Subcutaneous adipose tissue (tissue), 4 donors: ENCODE measurements around the gene TBC1D8. TPM values are rescaled to one million over a fixed set of nuclear protein-coding genes. Genes with fewer than 3 reads are reported as not detected.

Experiments
- total RNA-seq, 4 donors: library from RNA; depleted of rRNA; stranded (reverse); fragments of >200 nt; gene quantifications; one replicate each; pipeline ENCODE4 v1.1.0, GENCODE V29; 2016
- TF ChIP-seq, protein P1 (sequence below): fragments of 450-650 bp; IDR thresholded peaks from one replicate; pipeline ENCODE4 v1.5.1; 2016; ENCODE audit warnings: low read depth, mild to moderate bottlenecking, control low read depth, antibody characterized with exemption, moderate library complexity

The TBC1D8 gene
- total RNA-seq, 4 donors from 2014 or later: 21.2 to 119 (median 32.0) TPM

DNA sequence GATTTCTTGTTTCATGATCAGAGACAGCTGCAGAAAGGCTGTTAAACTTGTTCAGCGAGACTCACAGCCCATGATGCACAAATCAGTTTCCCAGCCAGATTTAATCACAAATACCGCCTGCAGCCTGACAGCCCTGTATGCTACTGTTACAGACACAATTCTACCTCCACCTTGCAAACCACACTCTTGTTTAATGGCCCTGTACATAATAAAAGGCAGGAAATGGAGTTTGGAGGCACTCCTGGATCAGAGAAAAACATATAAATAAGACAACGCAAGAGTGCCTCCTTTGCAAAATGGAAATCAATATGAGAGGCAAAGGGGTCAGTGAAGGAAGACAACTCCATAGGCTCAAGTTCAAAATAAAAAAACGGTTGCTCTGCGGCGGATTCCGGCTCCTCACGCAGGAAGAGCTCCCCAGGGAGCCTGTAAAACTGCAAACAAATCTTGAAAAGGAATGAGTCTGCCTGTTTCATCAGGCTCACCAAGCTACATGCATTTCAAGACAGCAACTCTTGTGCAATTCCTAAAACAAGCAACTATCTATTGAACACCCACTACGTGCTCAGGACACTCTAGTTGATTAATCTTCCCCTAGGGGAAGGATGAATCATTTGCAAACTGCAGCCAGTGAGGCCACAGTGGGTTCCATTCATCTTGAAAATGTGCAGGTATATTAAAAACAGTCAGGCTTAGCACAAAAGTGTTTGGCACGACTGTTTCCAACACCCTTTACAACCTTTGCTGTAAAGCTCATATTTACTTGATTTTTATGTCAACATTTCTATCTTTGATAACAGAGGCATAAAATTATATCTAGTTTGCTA, 37.5 kb downstream of the TBC1D8 start:
- TF ChIP-seq, protein P1, sequence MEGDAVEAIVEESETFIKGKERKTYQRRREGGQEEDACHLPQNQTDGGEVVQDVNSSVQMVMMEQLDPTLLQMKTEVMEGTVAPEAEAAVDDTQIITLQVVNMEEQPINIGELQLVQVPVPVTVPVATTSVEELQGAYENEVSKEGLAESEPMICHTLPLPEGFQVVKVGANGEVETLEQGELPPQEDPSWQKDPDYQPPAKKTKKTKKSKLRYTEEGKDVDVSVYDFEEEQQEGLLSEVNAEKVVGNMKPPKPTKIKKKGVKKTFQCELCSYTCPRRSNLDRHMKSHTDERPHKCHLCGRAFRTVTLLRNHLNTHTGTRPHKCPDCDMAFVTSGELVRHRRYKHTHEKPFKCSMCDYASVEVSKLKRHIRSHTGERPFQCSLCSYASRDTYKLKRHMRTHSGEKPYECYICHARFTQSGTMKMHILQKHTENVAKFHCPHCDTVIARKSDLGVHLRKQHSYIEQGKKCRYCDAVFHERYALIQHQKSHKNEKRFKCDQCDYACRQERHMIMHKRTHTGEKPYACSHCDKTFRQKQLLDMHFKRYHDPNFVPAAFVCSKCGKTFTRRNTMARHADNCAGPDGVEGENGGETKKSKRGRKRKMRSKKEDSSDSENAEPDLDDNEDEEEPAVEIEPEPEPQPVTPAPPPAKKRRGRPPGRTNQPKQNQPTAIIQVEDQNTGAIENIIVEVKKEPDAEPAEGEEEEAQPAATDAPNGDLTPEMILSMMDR: no peak

DNA sequence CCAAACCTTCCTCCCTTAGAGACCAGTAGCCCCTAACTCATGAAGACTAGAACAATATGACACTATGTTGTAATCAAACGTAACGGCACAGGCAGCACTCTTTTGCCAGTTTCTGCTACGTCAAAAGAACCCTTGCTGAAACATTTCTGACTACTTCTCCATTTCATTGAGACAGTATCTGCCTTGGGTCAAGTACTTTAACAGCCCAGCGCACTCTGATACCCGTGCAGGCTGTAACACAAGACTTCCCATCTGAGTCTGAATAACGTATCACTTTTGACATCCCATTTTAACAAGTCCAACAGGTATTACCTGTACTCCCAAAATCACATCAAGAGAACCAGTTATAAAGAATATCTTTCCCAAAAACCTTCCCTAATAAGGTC, 38.4 kb downstream of the TBC1D8 start:
- TF ChIP-seq, protein P1: no peak

DNA sequence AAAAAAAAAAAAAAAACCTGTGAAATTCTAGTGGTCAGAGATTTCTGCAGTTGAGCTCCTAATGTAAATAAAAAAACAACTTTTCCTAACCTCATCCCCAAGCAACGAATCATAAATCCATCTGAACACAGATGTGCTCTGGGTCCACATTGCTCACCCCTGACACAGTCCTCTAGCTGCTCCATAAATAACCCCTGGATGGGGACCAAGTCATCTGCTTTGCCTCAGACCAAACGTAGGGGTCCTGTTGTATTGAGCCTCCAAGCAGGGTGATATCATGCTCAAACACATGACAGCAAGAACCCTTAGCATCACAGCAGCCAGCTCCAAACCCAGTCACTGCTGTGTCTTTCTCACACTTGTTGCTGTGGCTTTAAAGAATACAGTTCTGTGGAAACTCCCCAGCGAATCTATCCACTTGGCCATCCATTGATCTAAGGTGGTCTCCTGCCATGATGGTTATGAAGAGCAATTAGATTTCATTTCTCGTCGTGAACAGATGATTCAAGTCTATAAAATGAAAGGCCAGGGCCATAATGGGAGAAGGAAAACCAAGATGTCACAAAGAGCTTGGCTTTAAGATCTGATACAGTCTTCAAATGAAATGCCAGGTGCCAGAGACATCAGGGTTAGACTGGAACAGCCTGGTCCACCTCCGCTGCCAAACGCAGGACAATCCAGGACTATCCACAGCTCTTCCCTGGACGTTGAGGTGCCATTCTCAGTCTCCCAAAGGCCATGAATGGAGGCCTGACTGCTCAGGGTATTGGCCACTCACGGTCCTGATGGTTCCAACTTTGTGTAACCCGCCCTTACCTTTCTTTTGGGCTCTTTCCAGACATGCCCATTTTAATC, 39.0 kb downstream of the TBC1D8 start:
- TF ChIP-seq, protein P1: no peak

DNA sequence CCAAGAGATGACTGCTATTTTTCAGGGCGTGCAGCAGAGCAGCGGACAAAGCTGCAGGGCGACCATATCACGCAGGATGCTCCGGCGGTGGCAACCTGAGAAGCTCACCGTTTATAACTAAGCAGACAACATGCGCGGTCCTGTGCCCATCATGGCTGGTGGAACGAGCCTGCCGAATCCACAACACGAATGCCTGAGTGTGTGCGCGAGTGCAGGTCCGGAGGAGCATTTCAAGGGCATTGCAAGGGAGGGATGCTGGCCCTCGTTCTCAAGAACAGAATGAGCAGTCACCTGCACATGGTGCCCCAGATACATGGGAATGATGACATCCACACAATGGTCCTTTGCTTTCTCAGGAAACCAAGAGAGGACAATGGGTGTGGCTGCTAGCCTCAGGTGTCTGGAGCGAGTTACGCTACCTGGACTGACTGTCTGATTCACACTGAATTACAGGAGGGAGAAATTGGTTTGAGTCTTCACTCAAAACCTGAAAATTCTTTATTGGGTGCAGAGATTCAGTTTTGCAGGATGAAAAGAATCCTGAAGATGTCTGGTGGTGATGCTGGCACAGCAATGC, 39.8 kb downstream of the TBC1D8 start:
- TF ChIP-seq, protein P1: no peak

DNA sequence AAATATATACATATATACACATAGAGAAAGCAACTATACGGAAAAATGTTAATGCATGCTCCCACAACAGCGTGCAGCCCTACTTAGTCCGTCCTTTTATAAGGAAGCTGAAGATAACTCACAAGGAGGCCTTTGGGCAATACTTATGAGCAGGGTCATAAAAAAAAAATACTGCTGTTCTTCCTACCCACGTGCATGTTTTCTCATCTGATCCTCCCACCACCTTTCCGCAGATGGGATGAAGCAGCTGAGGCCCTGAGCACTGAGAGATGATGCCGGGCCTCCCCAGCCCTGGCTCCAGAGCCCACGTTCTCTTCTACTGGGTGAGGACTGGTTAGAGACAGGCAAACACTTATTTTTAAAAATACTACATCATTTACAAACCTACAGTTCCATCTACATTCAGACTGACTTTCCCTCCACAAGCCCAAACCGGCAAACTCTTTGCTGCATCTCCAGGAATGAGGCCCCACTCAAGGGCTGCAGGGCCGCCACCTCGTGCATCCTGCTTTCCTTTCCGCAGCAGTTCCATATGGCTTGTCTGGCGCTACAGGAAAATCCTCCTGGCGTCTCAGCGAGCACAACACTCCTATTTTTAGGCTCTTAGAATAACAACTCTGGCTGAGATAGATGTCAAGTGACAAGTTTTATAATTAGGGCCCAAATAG, 41.6 kb downstream of the TBC1D8 start:
- TF ChIP-seq, protein P1: no peak

DNA sequence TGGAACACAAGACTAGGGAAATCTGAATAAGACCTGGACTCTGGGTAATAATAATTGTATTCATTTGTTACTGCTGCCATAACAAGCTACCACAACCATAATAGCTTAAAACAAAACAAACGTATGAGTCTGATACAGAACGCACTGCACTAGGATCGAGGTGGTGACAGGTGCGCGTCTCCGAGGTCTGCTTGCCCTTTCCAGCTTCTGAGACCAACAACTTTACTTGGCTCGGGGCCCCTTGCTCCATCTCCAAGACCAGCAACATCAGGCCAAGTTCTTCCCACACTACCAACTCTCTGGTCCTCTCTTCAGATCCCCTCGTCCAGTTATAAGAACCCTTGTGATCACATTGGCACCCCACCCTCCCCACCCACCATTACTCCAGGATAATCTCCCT, 42.8 kb downstream of the TBC1D8 start:
- TF ChIP-seq, protein P1: no peak
